ENCODE data around the gene HSPA9.

HSPA9 gene

DNA sequence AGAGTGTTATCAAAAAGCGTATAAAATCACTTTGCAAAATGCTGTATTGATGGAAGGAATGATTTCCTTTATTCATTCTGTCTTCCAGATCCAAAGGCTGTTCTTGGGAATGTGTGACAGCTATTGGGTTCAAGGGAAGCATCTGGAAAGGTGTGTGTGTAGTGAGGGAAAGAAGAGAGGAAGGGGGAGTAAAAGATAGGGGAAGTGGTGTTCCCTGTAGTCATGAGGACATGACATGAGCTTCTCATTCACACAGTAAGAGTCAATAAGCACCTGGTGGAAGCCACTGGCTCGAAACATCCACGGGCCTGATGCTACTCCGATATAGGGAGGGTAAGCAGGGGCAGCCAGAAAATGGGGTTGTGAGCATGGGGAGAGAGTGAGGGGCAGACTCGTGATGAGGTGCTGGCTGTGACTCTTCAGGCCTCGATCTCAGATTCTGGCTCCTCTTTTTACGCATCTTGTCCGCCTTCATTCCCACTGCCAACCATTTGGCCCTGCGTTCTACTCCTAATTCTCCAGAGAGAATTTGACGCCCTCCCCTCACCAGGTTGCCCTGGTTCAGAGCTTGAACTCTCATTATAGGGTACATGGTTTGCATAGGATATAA is 29.1 kb upstream of the HSPA9 start:
- Histone ChIP-seq H3K4me3 (replicated peaks; ENCODE audit: insufficient read depth, low read length) (no peak overlapping the region), H3K27ac (replicated peaks) (no peak overlapping the region), H3K27me3 (ENCODE audit: insufficient read depth, poor library complexity, severe bottlenecking) (no peaks in the 10 kb centered on the region)
- TF ChIP-seq POLR2AphosphoS5 (IDR thresholded peaks at IDR 0.05; ENCODE audit: low read depth): no peak
- TF ChIP-seq, protein P1, sequence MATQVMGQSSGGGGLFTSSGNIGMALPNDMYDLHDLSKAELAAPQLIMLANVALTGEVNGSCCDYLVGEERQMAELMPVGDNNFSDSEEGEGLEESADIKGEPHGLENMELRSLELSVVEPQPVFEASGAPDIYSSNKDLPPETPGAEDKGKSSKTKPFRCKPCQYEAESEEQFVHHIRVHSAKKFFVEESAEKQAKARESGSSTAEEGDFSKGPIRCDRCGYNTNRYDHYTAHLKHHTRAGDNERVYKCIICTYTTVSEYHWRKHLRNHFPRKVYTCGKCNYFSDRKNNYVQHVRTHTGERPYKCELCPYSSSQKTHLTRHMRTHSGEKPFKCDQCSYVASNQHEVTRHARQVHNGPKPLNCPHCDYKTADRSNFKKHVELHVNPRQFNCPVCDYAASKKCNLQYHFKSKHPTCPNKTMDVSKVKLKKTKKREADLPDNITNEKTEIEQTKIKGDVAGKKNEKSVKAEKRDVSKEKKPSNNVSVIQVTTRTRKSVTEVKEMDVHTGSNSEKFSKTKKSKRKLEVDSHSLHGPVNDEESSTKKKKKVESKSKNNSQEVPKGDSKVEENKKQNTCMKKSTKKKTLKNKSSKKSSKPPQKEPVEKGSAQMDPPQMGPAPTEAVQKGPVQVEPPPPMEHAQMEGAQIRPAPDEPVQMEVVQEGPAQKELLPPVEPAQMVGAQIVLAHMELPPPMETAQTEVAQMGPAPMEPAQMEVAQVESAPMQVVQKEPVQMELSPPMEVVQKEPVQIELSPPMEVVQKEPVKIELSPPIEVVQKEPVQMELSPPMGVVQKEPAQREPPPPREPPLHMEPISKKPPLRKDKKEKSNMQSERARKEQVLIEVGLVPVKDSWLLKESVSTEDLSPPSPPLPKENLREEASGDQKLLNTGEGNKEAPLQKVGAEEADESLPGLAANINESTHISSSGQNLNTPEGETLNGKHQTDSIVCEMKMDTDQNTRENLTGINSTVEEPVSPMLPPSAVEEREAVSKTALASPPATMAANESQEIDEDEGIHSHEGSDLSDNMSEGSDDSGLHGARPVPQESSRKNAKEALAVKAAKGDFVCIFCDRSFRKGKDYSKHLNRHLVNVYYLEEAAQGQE (IDR thresholded peaks at IDR 0.05; ENCODE audit: insufficient replicate concordance, low read depth): no peak
- no peak for TF ChIP-seq SPI1 (IDR thresholded peaks at IDR 0.05; ENCODE audit: borderline replicate concordance, low read depth)
- TF ChIP-seq, protein P2, sequence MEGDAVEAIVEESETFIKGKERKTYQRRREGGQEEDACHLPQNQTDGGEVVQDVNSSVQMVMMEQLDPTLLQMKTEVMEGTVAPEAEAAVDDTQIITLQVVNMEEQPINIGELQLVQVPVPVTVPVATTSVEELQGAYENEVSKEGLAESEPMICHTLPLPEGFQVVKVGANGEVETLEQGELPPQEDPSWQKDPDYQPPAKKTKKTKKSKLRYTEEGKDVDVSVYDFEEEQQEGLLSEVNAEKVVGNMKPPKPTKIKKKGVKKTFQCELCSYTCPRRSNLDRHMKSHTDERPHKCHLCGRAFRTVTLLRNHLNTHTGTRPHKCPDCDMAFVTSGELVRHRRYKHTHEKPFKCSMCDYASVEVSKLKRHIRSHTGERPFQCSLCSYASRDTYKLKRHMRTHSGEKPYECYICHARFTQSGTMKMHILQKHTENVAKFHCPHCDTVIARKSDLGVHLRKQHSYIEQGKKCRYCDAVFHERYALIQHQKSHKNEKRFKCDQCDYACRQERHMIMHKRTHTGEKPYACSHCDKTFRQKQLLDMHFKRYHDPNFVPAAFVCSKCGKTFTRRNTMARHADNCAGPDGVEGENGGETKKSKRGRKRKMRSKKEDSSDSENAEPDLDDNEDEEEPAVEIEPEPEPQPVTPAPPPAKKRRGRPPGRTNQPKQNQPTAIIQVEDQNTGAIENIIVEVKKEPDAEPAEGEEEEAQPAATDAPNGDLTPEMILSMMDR (IDR thresholded peaks at IDR 0.05; ENCODE audit: insufficient read depth, low read length): no peak
- no peak for DNase-seq (ENCODE audit: low read depth in 1 of 2, low spot score in 1 of 2)

DNA sequence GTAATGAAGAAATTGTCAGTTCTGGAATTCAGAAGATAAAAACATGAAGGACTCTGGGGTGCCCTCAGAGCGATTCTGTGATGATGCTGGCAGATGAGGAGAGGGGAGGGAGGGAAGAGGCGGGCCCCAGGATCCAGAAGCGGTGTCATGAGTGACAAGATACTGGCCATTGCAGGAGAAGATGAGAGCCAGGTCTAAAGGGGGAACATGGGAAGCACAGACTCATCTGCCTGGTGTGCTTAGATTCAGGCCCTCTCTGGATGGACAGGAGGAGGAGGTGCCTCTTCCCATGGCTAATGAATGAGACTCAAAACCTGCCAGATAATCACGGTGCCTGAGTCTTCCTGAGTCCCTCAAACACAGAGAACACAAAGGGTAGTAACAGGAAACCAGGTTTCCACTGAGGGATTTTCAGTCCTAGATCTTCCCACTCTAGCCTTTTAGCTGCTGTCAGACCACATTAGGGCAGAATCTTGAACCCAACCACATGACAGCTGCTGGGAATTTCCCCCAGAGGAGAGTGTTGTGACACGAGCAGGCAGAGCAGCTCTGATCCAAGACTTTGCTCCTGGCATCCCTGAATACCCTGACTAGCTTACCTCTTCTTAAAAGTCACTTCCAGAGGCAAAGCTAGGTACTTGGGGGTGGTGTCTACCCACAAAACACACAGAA is 28.2 kb upstream of the HSPA9 start:
- no peak for DNase-seq (ENCODE audit: low read depth in 1 of 2, low spot score in 1 of 2)

DNA sequence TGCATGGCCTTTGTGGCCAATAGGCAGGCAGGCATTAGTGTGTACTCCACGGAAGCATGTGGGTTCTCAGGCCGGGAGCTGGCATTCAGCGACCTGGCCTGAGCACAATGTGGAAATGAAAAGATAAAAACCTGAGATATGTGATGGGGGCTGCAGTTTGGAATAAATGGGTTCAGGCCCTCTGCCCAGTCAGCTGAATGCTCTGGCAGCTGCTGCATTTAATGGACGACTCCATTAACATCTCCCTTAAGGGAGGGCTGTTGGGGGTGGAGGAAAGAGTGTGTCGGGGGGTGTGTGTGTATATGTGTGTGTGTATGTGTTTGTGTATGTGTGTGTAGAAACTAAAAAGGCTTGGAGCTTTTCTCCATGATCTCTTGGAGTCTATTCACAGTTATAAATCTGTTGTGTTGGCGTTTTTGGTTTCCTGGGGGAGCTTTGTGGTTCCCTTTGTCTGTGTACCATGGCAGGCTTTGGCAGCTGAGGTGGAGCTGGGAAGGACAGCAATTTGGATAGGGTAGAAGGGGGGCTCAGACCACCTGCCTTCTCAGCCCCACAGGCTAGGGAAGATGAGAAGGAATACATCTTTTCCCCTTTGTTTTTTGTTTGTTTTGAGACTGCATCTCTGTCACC is 27.3 kb upstream of the HSPA9 start:
- DNase-seq (ENCODE audit: low read depth in 1 of 2, low spot score in 1 of 2): no peak
- H3K4me3 ChIP-seq (replicated peaks; ENCODE audit: insufficient read depth, low read length): no peak overlapping the region

More for the DNA sequence above, 28.2 kb upstream of the HSPA9 start:
- H3K27ac ChIP-seq (replicated peaks): no peak overlapping the region
- TF ChIP-seq POLR2AphosphoS5 (IDR thresholded peaks at IDR 0.05; ENCODE audit: low read depth) (no peak), GABPA (IDR thresholded peaks at IDR 0.05; ENCODE audit: low read depth) (no peak), SPI1 (IDR thresholded peaks at IDR 0.05; ENCODE audit: borderline replicate concordance, low read depth) (no peak)
- TF ChIP-seq, protein P2 (IDR thresholded peaks at IDR 0.05; ENCODE audit: insufficient read depth, low read length): no peak
- TF ChIP-seq, protein P1 (IDR thresholded peaks at IDR 0.05; ENCODE audit: insufficient replicate concordance, low read depth): no peak
- H3K4me3 ChIP-seq (replicated peaks; ENCODE audit: insufficient read depth, low read length): no peak overlapping the region
- no peaks in the 10 kb centered on the region for H3K27me3 ChIP-seq (ENCODE audit: insufficient read depth, poor library complexity, severe bottlenecking)

More for the DNA sequence above, 27.3 kb upstream of the HSPA9 start:
- TF ChIP-seq POLR2AphosphoS5 (IDR thresholded peaks at IDR 0.05; ENCODE audit: low read depth): no peak
- TF ChIP-seq GABPA (IDR thresholded peaks at IDR 0.05; ENCODE audit: low read depth): no peak
- TF ChIP-seq, protein P2 (IDR thresholded peaks at IDR 0.05; ENCODE audit: insufficient read depth, low read length): no peak
- no peak for TF ChIP-seq SPI1 (IDR thresholded peaks at IDR 0.05; ENCODE audit: borderline replicate concordance, low read depth)
- TF ChIP-seq, protein P1 (IDR thresholded peaks at IDR 0.05; ENCODE audit: insufficient replicate concordance, low read depth): no peak
- no peaks in the 10 kb centered on the region for H3K27me3 ChIP-seq (ENCODE audit: insufficient read depth, poor library complexity, severe bottlenecking)
- no peak overlapping the region for H3K27ac ChIP-seq (replicated peaks)

All from HL-60 (cell line).